Hepatocyte (in vitro differentiated cells): ENCODE results near the gene AGO3. TPM values are rescaled to one million over a fixed set of nuclear protein-coding genes. Genes with fewer than 3 reads are reported as not detected.

Experiments used
- DNase-seq: peaks from one replicate; pipeline ENCODE4 v3.0.0-alpha.2; 2016; ENCODE audit warnings: low spot score
- H2AFZ ChIP-seq: fragments of 200-600 bp; sonication (generic); 2 replicates; pipeline ENCODE4 v1.6.0; 2016; ENCODE audit warnings: antibody characterized with exemption, mild to moderate bottlenecking
- H3K27ac ChIP-seq: fragments of 200-600 bp; sonication (generic); 2 replicates; pipeline ENCODE4 v1.5.1; 2016; ENCODE audit warnings: mild to moderate bottlenecking
- H3K27me3 ChIP-seq: fragments of 200-600 bp; sonication (generic); 2 replicates; pipeline ENCODE4 v1.6.1; 2016
- H3K36me3 ChIP-seq: fragments of 200-600 bp; sonication (generic); replicated peaks from 2 replicates; pipeline ENCODE4 v1.5.1; 2016; ENCODE audit warnings: low read depth; ENCODE audit not compliant: insufficient read depth
- H3K4me1 ChIP-seq: fragments of 200-600 bp; sonication (generic); 2 replicates; pipeline ENCODE4 v1.5.1; 2016; ENCODE audit warnings: mild to moderate bottlenecking, moderate library complexity; ENCODE audit not compliant: insufficient read depth
- H3K4me2 ChIP-seq: fragments of 200-600 bp; sonication (generic); 2 replicates; pipeline ENCODE4 v1.6.0; 2016
- H3K4me3 ChIP-seq: fragments of 200-600 bp; sonication (generic); 2 replicates; pipeline ENCODE4 v1.5.1; 2016; ENCODE audit warnings: mild to moderate bottlenecking
- H3K79me2 ChIP-seq: fragments of 200-600 bp; sonication (generic); 2 replicates; pipeline ENCODE4 v1.6.0; 2017; ENCODE audit warnings: mild to moderate bottlenecking
- H3K9me2 ChIP-seq: fragments of 200-600 bp; sonication (generic); replicated peaks from 2 replicates; pipeline ENCODE4 v1.6.0; 2017; ENCODE audit warnings: mild to moderate bottlenecking; ENCODE audit not compliant: insufficient read depth
- H3K9me3 ChIP-seq: fragments of 200-600 bp; sonication (generic); 2 replicates; pipeline ENCODE4 v1.5.1; 2016; ENCODE audit warnings: low read depth, mild to moderate bottlenecking
- H4K20me1 ChIP-seq: fragments of 200-600 bp; sonication (generic); 2 replicates; pipeline ENCODE4 v1.6.0; 2016; ENCODE audit warnings: mild to moderate bottlenecking; ENCODE audit not compliant: insufficient read depth, poor library complexity, severe bottlenecking
- EZH2 ChIP-seq: fragments of 200-600 bp; sonication (generic); IDR thresholded peaks from 2 replicates; pipeline ENCODE4 v1.6.1; 2016; ENCODE audit warnings: antibody characterized with exemption, mild to moderate bottlenecking, borderline replicate concordance
- EZH2phosphoT487 ChIP-seq: fragments of 200-600 bp; sonication (generic); IDR thresholded peaks from one replicate; pipeline ENCODE4 v1.6.1; 2018; ENCODE audit warnings: antibody characterized with exemption, mild to moderate bottlenecking, low read depth, moderate library complexity; ENCODE audit not compliant: unreplicated experiment, severe bottlenecking
- WGBS: methylation state at CpG from one replicate; pipeline ENCODE4 v1.1.6; 2016; ENCODE audit warnings: low lambda C conversion rate; ENCODE audit errors: missing lambda C conversion rate; 5-methylcytosine and 5-hydroxymethylcytosine counted together
- polyA plus RNA-seq: library from polyadenylated mRNA; unstranded; fragments of >200 nt; fragmentation: Nextera tagmentation; extraction: Ambion mirVana; gene quantifications from 2 replicates; pipeline ENCODE4 v1.2.1, GENCODE V29; 2016
- total RNA-seq: library from RNA; depleted of rRNA; stranded (reverse); fragments of >200 nt; gene quantifications from 2 replicates; pipeline ENCODE4 v1.2.3, GENCODE V29; 2014
- TF ChIP-seq, protein P1 (sequence below): fragments of 200-600 bp; sonication (generic); IDR thresholded peaks from 2 replicates; pipeline ENCODE4 v1.5.1; 2016; ENCODE audit warnings: antibody characterized with exemption, mild to moderate bottlenecking; ENCODE audit not compliant: poor library complexity

AGO3 gene
- total and polyA plus RNA-seq, 2 experiments from 2014 or later = 16.9 to 24.4 TPM

- H2AFZ ChIP-seq = no peak overlapping the region
- no peak overlapping the region for H3K4me2 ChIP-seq
- H3K4me1 ChIP-seq = peaks cover 14% of the 10 kb centered on the region
- H3K79me2 ChIP-seq = no peaks in the 10 kb centered on the region
- no peaks in the 10 kb centered on the region for H4K20me1 ChIP-seq
- no peaks in the 10 kb centered on the region for H3K9me2 ChIP-seq
- no peaks in the 10 kb centered on the region for H3K9me3 ChIP-seq
- DNase-seq = no peak
- no peaks in the 10 kb centered on the region for H3K27me3 ChIP-seq
- H3K4me3 ChIP-seq = no peak overlapping the region
- TF ChIP-seq EZH2phosphoT487 = no peak
- 64% methylated on average over 4 of the region's 5 CpGs for WGBS
- no peak overlapping the region for H3K27ac ChIP-seq
- no peaks in the 10 kb centered on the region for H3K36me3 ChIP-seq
Measured at GRCh38 chr1:36106269-36106668, 175.4 kb downstream of the AGO3 start.

DNA sequence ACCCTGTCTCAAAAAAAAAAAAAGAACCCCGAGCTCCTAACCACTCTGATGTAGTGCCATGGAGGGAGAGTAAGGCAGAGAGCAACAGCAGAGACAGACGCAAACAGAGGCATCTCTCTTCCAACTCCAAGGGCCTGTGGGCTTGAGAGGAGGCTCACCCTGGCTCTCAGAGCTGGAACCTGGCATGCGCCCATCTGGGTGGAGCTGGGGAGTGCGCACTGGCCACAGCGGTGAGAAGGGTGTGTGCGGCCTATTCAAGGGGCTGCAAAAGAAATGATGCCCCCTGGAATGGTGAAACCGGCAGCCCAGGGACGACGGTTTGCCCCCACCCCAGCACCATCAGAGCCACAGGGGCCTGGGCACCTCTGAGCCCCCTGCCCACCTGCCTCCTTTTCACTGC, 176.5 kb downstream of the AGO3 start:
- Histone ChIP-seq H3K4me1 (peaks cover 14% of the 10 kb centered on the region), H3K9me2 (no peaks in the 10 kb centered on the region), H3K27ac (no peak overlapping the region), H3K79me2 (no peaks in the 10 kb centered on the region), H2AFZ (no peak overlapping the region), H3K36me3 (no peaks in the 10 kb centered on the region), H3K4me3 (no peak overlapping the region), H3K27me3 (no peaks in the 10 kb centered on the region), H4K20me1 (no peaks in the 10 kb centered on the region), H3K9me3 (no peaks in the 10 kb centered on the region), H3K4me2 (no peak overlapping the region)
- no peak for DNase-seq
- WGBS = 92% methylated on average over 9 of the region's 9 CpGs
- TF ChIP-seq EZH2phosphoT487 = no peak
- no peak for TF ChIP-seq EZH2
- TF ChIP-seq, protein P1, sequence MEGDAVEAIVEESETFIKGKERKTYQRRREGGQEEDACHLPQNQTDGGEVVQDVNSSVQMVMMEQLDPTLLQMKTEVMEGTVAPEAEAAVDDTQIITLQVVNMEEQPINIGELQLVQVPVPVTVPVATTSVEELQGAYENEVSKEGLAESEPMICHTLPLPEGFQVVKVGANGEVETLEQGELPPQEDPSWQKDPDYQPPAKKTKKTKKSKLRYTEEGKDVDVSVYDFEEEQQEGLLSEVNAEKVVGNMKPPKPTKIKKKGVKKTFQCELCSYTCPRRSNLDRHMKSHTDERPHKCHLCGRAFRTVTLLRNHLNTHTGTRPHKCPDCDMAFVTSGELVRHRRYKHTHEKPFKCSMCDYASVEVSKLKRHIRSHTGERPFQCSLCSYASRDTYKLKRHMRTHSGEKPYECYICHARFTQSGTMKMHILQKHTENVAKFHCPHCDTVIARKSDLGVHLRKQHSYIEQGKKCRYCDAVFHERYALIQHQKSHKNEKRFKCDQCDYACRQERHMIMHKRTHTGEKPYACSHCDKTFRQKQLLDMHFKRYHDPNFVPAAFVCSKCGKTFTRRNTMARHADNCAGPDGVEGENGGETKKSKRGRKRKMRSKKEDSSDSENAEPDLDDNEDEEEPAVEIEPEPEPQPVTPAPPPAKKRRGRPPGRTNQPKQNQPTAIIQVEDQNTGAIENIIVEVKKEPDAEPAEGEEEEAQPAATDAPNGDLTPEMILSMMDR = no peak

- no peak for DNase-seq
- 55% methylated on average over 14 of the region's 14 CpGs for whole genome bisulfite sequencing
- H3K9me2 ChIP-seq = no peaks in the 10 kb centered on the region
- H3K9me3 ChIP-seq = no peaks in the 10 kb centered on the region
- no peak for TF ChIP-seq EZH2phosphoT487
- no peak for TF ChIP-seq EZH2
- TF ChIP-seq, protein P1 = no peak
- no peaks in the 10 kb centered on the region for H3K36me3 ChIP-seq
- H3K27ac ChIP-seq = peak overlapping the region; percentile 78
- no peaks in the 10 kb centered on the region for H3K79me2 ChIP-seq
- no peaks in the 10 kb centered on the region for H4K20me1 ChIP-seq
- H3K4me2 ChIP-seq = peak overlapping the region; percentile 52
- no peaks in the 10 kb centered on the region for H3K27me3 ChIP-seq
- H3K4me1 ChIP-seq = peaks cover 14% of the 10 kb centered on the region
- no peak overlapping the region for H3K4me3 ChIP-seq
- no peak overlapping the region for H2AFZ ChIP-seq
Measured at GRCh38 chr1:36108314-36108713, 177.4 kb downstream of the AGO3 start.

- Histone ChIP-seq H4K20me1 (no peaks in the 10 kb centered on the region), H3K4me3 (no peak overlapping the region), H3K27ac (peak overlapping the region; percentile 86), H3K4me2 (peak overlapping the region; percentile 52), H2AFZ (no peak overlapping the region), H3K4me1 (peaks cover 14% of the 10 kb centered on the region), H3K79me2 (no peaks in the 10 kb centered on the region), H3K27me3 (no peaks in the 10 kb centered on the region), H3K9me2 (no peaks in the 10 kb centered on the region), H3K9me3 (no peaks in the 10 kb centered on the region), H3K36me3 (no peaks in the 10 kb centered on the region)
- DNase-seq = peak; percentile 56
- TF ChIP-seq EZH2 (no peak), EZH2phosphoT487 (no peak)
- TF ChIP-seq, protein P1 = no peak
- WGBS = 65% methylated on average over 11 of the region's 11 CpGs
Measured at GRCh38 chr1:36109041-36109679, 178.3 kb downstream of the AGO3 start.
